ENCODE results near the gene MASP1.

The MASP1 gene

DNA sequence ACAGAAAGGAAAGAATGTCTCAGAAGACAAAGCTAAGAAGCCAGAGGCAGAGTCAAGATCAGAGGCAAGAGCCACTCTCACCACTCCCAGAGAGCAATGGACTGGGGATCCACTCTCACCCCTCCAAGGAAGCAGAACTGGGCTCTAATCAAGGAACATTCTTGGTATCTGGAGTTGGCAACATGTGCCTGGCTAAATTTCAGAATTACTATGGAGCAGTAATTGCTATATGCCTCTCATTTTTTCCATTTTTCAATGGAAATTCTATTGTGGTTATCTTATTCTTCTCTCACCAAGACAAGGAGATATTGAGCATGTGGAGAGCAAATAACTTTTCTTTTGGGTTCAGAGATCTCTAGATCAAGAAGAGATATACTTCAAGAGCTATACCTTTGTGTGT lies 22.1 kb downstream of the MASP1 start:
- ATAC-seq = no peak
- TF ChIP-seq PPARA (CRISPR knock-in tag; IDR thresholded peaks at IDR 0.05; ENCODE audit: borderline replicate concordance) = no peak
- TF ChIP-seq ZNF565 (CRISPR knock-in tag; conservative IDR thresholded peaks at IDR 0.05; ENCODE audit: low read depth) = no peak
- TF ChIP-seq, protein P1, sequence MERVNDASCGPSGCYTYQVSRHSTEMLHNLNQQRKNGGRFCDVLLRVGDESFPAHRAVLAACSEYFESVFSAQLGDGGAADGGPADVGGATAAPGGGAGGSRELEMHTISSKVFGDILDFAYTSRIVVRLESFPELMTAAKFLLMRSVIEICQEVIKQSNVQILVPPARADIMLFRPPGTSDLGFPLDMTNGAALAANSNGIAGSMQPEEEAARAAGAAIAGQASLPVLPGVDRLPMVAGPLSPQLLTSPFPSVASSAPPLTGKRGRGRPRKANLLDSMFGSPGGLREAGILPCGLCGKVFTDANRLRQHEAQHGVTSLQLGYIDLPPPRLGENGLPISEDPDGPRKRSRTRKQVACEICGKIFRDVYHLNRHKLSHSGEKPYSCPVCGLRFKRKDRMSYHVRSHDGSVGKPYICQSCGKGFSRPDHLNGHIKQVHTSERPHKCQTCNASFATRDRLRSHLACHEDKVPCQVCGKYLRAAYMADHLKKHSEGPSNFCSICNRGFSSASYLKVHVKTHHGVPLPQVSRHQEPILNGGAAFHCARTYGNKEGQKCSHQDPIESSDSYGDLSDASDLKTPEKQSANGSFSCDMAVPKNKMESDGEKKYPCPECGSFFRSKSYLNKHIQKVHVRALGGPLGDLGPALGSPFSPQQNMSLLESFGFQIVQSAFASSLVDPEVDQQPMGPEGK (CRISPR knock-in tag; IDR thresholded peaks at IDR 0.05; ENCODE audit: borderline replicate concordance) = no peak
- TF ChIP-seq, protein P2, sequence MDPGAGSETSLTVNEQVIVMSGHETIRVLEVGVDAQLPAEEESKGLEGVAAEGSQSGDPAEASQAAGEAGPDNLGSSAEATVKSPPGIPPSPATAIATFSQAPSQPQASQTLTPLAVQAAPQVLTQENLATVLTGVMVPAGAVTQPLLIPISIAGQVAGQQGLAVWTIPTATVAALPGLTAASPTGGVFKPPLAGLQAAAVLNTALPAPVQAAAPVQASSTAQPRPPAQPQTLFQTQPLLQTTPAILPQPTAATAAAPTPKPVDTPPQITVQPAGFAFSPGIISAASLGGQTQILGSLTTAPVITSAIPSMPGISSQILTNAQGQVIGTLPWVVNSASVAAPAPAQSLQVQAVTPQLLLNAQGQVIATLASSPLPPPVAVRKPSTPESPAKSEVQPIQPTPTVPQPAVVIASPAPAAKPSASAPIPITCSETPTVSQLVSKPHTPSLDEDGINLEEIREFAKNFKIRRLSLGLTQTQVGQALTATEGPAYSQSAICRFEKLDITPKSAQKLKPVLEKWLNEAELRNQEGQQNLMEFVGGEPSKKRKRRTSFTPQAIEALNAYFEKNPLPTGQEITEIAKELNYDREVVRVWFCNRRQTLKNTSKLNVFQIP (CRISPR knock-in tag; IDR thresholded peaks at IDR 0.05; ENCODE audit: borderline replicate concordance, low read depth) = no peak
- TF ChIP-seq ESRRG (CRISPR knock-in tag; IDR thresholded peaks at IDR 0.05) = no peak
- no peak for TF ChIP-seq TCF4 (CRISPR knock-in tag; IDR thresholded peaks at IDR 0.05; ENCODE audit: borderline replicate concordance)
- TF ChIP-seq, protein P3, sequence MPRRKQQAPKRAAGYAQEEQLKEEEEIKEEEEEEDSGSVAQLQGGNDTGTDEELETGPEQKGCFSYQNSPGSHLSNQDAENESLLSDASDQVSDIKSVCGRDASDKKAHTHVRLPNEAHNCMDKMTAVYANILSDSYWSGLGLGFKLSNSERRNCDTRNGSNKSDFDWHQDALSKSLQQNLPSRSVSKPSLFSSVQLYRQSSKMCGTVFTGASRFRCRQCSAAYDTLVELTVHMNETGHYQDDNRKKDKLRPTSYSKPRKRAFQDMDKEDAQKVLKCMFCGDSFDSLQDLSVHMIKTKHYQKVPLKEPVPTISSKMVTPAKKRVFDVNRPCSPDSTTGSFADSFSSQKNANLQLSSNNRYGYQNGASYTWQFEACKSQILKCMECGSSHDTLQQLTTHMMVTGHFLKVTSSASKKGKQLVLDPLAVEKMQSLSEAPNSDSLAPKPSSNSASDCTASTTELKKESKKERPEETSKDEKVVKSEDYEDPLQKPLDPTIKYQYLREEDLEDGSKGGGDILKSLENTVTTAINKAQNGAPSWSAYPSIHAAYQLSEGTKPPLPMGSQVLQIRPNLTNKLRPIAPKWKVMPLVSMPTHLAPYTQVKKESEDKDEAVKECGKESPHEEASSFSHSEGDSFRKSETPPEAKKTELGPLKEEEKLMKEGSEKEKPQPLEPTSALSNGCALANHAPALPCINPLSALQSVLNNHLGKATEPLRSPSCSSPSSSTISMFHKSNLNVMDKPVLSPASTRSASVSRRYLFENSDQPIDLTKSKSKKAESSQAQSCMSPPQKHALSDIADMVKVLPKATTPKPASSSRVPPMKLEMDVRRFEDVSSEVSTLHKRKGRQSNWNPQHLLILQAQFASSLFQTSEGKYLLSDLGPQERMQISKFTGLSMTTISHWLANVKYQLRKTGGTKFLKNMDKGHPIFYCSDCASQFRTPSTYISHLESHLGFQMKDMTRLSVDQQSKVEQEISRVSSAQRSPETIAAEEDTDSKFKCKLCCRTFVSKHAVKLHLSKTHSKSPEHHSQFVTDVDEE (CRISPR knock-in tag; IDR thresholded peaks at IDR 0.05) = no peak
- no peak for TF ChIP-seq BACH2 (CRISPR knock-in tag; IDR thresholded peaks at IDR 0.05; ENCODE audit: borderline replicate concordance)
- TF ChIP-seq ARNTL (CRISPR knock-in tag; IDR thresholded peaks at IDR 0.05; ENCODE audit: borderline replicate concordance, low read depth) = no peak
- no peak for TF ChIP-seq SNAI2 (CRISPR knock-in tag; IDR thresholded peaks at IDR 0.05)

DNA sequence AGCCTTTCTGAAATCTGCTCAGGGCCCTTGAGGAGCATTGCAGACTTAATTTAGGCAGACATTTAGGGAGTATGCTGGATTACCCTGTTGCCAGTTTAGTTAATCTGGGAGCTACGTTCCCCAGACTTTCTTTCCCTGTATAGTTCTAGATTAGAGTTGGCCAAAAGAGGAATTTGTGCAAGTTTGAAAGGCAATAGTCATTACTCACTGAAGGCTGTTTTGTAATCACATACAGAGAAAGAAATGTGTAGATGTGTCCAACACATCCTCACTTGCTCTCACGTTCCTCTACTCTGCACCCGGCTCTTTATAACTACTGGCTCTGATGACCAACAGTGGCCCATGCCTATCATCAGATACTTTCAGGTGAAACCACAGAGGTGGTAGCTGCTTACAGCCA lies 24.2 kb downstream of the MASP1 start:
- TF ChIP-seq ARNTL (CRISPR knock-in tag; IDR thresholded peaks at IDR 0.05; ENCODE audit: borderline replicate concordance, low read depth) = no peak
- TF ChIP-seq, protein P3 (CRISPR knock-in tag; IDR thresholded peaks at IDR 0.05) = no peak
- no peak for TF ChIP-seq TCF4 (CRISPR knock-in tag; IDR thresholded peaks at IDR 0.05; ENCODE audit: borderline replicate concordance)
- TF ChIP-seq CSDC2 (CRISPR knock-in tag; IDR thresholded peaks at IDR 0.05) = no peak
- TF ChIP-seq, protein P4, sequence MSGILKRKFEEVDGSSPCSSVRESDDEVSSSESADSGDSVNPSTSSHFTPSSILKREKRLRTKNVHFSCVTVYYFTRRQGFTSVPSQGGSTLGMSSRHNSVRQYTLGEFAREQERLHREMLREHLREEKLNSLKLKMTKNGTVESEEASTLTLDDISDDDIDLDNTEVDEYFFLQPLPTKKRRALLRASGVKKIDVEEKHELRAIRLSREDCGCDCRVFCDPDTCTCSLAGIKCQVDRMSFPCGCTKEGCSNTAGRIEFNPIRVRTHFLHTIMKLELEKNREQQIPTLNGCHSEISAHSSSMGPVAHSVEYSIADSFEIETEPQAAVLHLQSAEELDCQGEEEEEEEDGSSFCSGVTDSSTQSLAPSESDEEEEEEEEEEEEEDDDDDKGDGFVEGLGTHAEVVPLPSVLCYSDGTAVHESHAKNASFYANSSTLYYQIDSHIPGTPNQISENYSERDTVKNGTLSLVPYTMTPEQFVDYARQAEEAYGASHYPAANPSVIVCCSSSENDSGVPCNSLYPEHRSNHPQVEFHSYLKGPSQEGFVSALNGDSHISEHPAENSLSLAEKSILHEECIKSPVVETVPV (CRISPR knock-in tag; IDR thresholded peaks at IDR 0.05) = no peak
- no peak for TF ChIP-seq ESRRG (CRISPR knock-in tag; IDR thresholded peaks at IDR 0.05)
- ATAC-seq = no peak

DNA sequence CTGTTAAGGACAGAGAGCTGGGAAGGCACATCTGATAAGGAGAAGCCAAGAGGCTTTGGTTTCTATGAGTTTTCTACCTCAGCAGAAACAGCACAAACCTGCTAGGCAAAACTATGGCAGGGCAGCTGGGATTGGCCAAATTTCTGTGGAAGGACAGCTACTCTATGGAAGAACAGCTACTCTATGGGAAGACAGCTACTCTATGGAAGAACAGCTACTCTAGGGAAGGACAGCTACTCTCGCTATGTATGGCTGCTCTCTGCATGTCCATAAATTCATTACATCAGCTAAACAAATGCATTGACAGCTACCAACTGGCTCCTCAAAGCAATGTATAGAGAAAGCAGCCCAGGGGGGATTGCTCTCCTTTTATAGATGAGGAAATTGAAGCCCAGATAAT lies 24.8 kb downstream of the MASP1 start:
- ATAC-seq = no peak
- TF ChIP-seq, protein P5, sequence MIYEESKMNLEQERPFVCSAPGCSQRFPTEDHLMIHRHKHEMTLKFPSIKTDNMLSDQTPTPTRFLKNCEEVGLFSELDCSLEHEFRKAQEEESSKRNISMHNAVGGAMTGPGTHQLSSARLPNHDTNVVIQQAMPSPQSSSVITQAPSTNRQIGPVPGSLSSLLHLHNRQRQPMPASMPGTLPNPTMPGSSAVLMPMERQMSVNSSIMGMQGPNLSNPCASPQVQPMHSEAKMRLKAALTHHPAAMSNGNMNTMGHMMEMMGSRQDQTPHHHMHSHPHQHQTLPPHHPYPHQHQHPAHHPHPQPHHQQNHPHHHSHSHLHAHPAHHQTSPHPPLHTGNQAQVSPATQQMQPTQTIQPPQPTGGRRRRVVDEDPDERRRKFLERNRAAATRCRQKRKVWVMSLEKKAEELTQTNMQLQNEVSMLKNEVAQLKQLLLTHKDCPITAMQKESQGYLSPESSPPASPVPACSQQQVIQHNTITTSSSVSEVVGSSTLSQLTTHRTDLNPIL (CRISPR knock-in tag; IDR thresholded peaks at IDR 0.05; ENCODE audit: low read depth) = no peak
- TF ChIP-seq, protein P2 (CRISPR knock-in tag; IDR thresholded peaks at IDR 0.05; ENCODE audit: borderline replicate concordance, low read depth) = no peak
- TF ChIP-seq ZFP3 (CRISPR knock-in tag; IDR thresholded peaks at IDR 0.05) = no peak
- TF ChIP-seq, protein P4 (CRISPR knock-in tag; IDR thresholded peaks at IDR 0.05) = no peak
- no peak for TF ChIP-seq ZNF565 (CRISPR knock-in tag; conservative IDR thresholded peaks at IDR 0.05; ENCODE audit: low read depth)
- no peak for TF ChIP-seq TOX (CRISPR knock-in tag; IDR thresholded peaks at IDR 0.05; ENCODE audit: borderline replicate concordance)
- no peak for TF ChIP-seq RARB (CRISPR knock-in tag; IDR thresholded peaks at IDR 0.05)
- no peak for TF ChIP-seq ZC3H10 (CRISPR knock-in tag; IDR thresholded peaks at IDR 0.05)
- no peak for TF ChIP-seq TCF4 (CRISPR knock-in tag; IDR thresholded peaks at IDR 0.05; ENCODE audit: borderline replicate concordance)
- TF ChIP-seq ESRRG (CRISPR knock-in tag; IDR thresholded peaks at IDR 0.05) = no peak
- no peak for TF ChIP-seq ZNF70 (CRISPR knock-in tag; IDR thresholded peaks at IDR 0.05)
- no peak for TF ChIP-seq ISL1 (CRISPR knock-in tag; IDR thresholded peaks at IDR 0.05)
- TF ChIP-seq SNAI2 (CRISPR knock-in tag; IDR thresholded peaks at IDR 0.05) = no peak
- TF ChIP-seq PPARA (CRISPR knock-in tag; IDR thresholded peaks at IDR 0.05; ENCODE audit: borderline replicate concordance) = no peak
- no peak for TF ChIP-seq ARNTL (CRISPR knock-in tag; IDR thresholded peaks at IDR 0.05; ENCODE audit: borderline replicate concordance, low read depth)

All from SK-N-SH treated with all-trans-retinoic acid at 6 μM for 48 hours (cell line).